ENCODE data around the gene LMO4. TPM values are rescaled to one million over a fixed set of nuclear protein-coding genes. Genes with fewer than 3 reads are reported as not detected.

Gene LMO4
- total RNA-seq, 4 donors from 2014 or later: 38.7 to 178 (median 60.9) TPM

DNA sequence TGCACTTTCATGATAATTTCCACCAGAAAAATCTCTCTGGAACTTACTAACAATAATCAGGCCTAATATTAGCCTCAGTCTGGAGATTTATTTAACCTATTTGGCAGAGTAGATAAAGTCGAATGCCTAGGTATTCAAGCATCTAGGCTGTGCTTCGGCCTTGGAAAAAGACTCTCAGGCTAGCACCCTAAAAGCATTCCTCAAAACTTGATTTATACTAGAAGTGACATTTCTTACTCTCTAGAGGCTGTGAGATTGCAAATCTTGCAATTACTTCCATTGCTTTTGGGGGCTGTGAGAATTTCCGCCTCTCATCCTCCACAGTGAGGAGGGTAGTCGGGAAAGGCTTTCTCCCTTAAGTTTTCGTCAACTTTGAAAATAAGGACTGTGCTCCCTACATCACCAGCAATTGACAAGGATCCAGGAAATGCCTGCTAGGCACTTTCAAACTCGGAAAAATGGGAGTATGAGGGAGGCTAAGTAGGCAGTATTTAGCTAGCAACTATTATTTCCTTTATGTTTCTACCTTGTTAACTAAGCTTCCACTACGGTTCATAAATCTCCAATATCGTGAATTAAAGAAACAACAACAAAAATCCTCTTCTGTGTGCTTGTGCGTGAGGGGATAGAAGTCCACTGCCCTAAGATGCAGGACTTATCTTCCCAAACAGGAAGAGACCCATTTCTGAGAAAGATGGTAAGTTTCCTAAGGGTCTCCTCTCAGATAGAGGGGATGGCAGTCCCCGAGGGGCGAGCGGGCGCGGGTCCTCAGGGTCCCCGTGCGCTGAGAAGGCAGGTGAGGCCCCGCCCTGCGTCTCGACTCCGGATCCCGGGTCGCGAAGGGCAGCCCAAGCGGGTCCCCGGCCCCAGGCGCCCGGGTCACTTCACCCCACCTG, 1.1 kb upstream of the LMO4 start:
- H3K4me1 ChIP-seq: peaks cover 0 to 5% of the 10 kb centered on the region in 2 donors
- DNase-seq: no peak
- TF ChIP-seq, protein P1, sequence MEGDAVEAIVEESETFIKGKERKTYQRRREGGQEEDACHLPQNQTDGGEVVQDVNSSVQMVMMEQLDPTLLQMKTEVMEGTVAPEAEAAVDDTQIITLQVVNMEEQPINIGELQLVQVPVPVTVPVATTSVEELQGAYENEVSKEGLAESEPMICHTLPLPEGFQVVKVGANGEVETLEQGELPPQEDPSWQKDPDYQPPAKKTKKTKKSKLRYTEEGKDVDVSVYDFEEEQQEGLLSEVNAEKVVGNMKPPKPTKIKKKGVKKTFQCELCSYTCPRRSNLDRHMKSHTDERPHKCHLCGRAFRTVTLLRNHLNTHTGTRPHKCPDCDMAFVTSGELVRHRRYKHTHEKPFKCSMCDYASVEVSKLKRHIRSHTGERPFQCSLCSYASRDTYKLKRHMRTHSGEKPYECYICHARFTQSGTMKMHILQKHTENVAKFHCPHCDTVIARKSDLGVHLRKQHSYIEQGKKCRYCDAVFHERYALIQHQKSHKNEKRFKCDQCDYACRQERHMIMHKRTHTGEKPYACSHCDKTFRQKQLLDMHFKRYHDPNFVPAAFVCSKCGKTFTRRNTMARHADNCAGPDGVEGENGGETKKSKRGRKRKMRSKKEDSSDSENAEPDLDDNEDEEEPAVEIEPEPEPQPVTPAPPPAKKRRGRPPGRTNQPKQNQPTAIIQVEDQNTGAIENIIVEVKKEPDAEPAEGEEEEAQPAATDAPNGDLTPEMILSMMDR (IDR thresholded peaks at IDR 0.05): no peak
- no peak for TF ChIP-seq POLR2A (IDR thresholded peaks at IDR 0.05)
- H3K27me3 ChIP-seq: no peaks in the 10 kb centered on the region
- H3K27ac ChIP-seq: peak overlapping the region; percentile 98 to 99
- no peaks in the 10 kb centered on the region for H3K36me3 ChIP-seq
- H3K9me3 ChIP-seq: no peaks in the 10 kb centered on the region
- intact Hi-C loops (cut with DNase I; ENCODE audit: low total_unique reads): no loop called here
- H3K4me3 ChIP-seq: peak overlapping the region; percentile 60 to 93

DNA sequence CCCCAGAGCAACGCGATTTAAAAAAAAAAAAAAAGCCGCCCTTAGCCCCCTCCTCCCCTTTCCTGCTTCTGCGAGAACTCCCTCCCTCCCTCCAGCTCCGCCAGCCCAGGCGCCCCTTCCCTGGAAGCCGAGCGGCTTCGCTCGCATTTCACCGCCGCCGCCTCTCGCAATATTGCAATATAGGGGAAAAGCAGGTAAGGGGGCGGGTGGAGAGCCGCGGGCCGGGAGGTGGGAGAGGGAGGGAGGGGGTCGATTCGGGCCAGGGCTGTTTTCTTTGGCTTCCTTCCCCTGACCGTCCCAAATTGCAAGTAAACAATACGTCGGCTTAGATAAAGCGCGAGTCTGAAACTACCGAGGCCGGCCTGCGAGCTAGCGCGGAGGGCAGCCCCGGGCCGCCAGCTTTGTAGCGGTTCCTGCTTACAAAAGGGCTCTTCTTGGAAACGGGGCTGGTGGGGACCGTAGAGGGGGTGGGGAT, 408 bp downstream of the LMO4 start:
- intact Hi-C loops (cut with DNase I; ENCODE audit: low total_unique reads): no loop called here

GRCh38 chr1:87329526-87330056, 911 bp downstream of the LMO4 start:
- Histone ChIP-seq H3K27ac (peak overlapping the region; percentile 98 to 99), H3K4me1 (peaks cover 5 to 9% of the 10 kb centered on the region in 2 donors), H3K4me3 (peak overlapping the region; percentile 79 to 93), H3K36me3 (no peaks in the 10 kb centered on the region), H3K27me3 (no peaks in the 10 kb centered on the region), H3K9me3 (no peaks in the 10 kb centered on the region)
- intact Hi-C loops (cut with DNase I; ENCODE audit: low total_unique reads): no loop called here
- no peak for DNase-seq
- TF ChIP-seq, protein P1 (IDR thresholded peaks at IDR 0.05): no peak
- no peak for TF ChIP-seq POLR2A (IDR thresholded peaks at IDR 0.05)

More for the DNA sequence above, 408 bp downstream of the LMO4 start:
- peak overlapping the region; percentile 98 to 99 for H3K27ac ChIP-seq
- H3K4me3 ChIP-seq: peak overlapping the region; percentile 79 to 93
- no peaks in the 10 kb centered on the region for H3K36me3 ChIP-seq
- peaks cover under 1 to 9% of the 10 kb centered on the region in 2 donors for H3K4me1 ChIP-seq
- H3K9me3 ChIP-seq: no peaks in the 10 kb centered on the region
- DNase-seq: peak; percentile 32 to 46
- H3K27me3 ChIP-seq: no peaks in the 10 kb centered on the region
- TF ChIP-seq, protein P1 (IDR thresholded peaks at IDR 0.05): no peak
- no peak for TF ChIP-seq POLR2A (IDR thresholded peaks at IDR 0.05)

GRCh38 chr1:87330057-87330884, 1.6 kb downstream of the LMO4 start:
- intact Hi-C loops (cut with DNase I; ENCODE audit: low total_unique reads): no loop called here
- TF ChIP-seq, protein P1 (IDR thresholded peaks at IDR 0.05): no peak
- TF ChIP-seq POLR2A (IDR thresholded peaks at IDR 0.05): no peak
- Histone ChIP-seq H3K9me3 (no peaks in the 10 kb centered on the region), H3K27me3 (no peaks in the 10 kb centered on the region), H3K4me3 (peak overlapping the region; percentile 79 to 93), H3K36me3 (no peaks in the 10 kb centered on the region), H3K4me1 (peaks cover 6 to 9% of the 10 kb centered on the region in 2 donors), H3K27ac (peak overlapping the region; percentile 98 to 99)
- peak; percentile 18 to 42 for DNase-seq

All from uterus (tissue), 4 donors.